GM18519 (cell line): ENCODE results near the gene TMEM97.
"Not testable (repeated sequence)": the region's sequence is repeated elsewhere in the genome, so short reads cannot be mapped to it uniquely, and the experiment has no call there.

Experiments
- ATAC-seq: cut with Tn5 transposase; IDR thresholded peaks from one replicate; pipeline ENCODE4 v1.9.1; 2021; ENCODE audit warnings: mild to moderate bottlenecking, moderate library complexity; ENCODE audit not compliant: unreplicated experiment, low FRiP score

The TMEM97 gene

GRCh38 chr17:28318759-28319597 is at the start of gene TMEM97:
Gene TMEM97 (plus strand): TSS chr17:28319200. CDS start chr17:28319240, 40 bp downstream.
- peak; percentile 85 for ATAC-seq

- no peak for ATAC-seq
These were observed 48.9 kb upstream of the TMEM97 start for GRCh38 chr17:28270055-28270454.

GRCh38 chr17:28270926-28271325 is 48.1 kb upstream of the TMEM97 start:
- ATAC-seq, result no peak

GRCh38 chr17:28271431-28271830 is 47.6 kb upstream of the TMEM97 start:
- no peak for ATAC-seq

- no peak for ATAC-seq
These were observed 46.8 kb upstream of the TMEM97 start for GRCh38 chr17:28272166-28272565.

- not testable (repeated sequence) for ATAC-seq
These were observed 45.7 kb upstream of the TMEM97 start for GRCh38 chr17:28273341-28273740.

GRCh38 chr17:28274591-28275265 is 44.3 kb upstream of the TMEM97 start:
- ATAC-seq, result no peak

- ATAC-seq, result no peak
These were observed 43.0 kb upstream of the TMEM97 start for GRCh38 chr17:28276011-28276410.

GRCh38 chr17:28279411-28279810 is 39.6 kb upstream of the TMEM97 start:
- no peak for ATAC-seq

DNA sequence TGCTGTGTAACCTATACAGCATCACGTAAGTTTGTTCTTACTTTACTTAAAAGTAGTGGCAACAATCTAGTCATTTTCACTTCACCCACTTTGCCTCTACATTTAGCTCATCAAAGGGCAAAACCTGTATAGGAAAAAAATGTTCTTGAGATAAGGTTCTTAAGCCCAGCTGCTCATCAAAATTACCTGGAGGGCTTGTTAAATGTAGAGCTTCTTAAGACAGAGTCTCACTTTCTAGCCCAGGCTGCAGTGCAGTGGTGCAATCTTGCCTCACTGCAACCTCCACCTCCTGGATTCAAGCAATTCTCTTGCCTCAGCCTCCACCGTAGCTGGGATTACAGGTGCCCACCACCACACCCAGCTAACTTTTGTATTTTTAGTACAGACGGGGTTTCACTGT is 38.2 kb upstream of the TMEM97 start:
- no peak for ATAC-seq

- ATAC-seq, result no peak
These were observed 36.4 kb upstream of the TMEM97 start for GRCh38 chr17:28282596-28282995.

DNA sequence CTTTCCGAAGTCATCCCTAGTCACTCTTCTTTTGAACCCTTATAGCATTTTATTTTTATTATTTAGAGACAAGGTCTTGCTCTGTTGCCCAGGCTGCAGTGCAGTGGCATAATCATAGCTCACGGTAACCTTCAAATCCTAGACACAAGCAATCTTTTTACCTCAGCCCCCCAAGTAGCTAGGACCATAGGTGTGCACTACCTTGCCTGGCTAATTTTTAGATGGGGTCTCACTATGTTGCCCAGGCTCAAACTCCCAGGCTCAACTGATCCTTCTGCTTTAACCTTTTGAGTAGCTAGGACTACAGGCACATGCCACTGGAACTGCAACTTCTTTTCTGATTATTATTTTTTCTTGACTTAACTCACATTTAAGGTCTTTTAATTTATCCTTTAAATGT is 33.0 kb upstream of the TMEM97 start:
- ATAC-seq, result no peak

GRCh38 chr17:28290703-28291102 is 28.3 kb upstream of the TMEM97 start:
- no peak for ATAC-seq

- no peak for ATAC-seq
These were observed 27.1 kb upstream of the TMEM97 start for GRCh38 chr17:28291780-28292330.

- not testable (repeated sequence) for ATAC-seq
These were observed 26.1 kb upstream of the TMEM97 start for GRCh38 chr17:28292878-28293277.

GRCh38 chr17:28293994-28294393 is 25.0 kb upstream of the TMEM97 start:
- no peak for ATAC-seq

DNA sequence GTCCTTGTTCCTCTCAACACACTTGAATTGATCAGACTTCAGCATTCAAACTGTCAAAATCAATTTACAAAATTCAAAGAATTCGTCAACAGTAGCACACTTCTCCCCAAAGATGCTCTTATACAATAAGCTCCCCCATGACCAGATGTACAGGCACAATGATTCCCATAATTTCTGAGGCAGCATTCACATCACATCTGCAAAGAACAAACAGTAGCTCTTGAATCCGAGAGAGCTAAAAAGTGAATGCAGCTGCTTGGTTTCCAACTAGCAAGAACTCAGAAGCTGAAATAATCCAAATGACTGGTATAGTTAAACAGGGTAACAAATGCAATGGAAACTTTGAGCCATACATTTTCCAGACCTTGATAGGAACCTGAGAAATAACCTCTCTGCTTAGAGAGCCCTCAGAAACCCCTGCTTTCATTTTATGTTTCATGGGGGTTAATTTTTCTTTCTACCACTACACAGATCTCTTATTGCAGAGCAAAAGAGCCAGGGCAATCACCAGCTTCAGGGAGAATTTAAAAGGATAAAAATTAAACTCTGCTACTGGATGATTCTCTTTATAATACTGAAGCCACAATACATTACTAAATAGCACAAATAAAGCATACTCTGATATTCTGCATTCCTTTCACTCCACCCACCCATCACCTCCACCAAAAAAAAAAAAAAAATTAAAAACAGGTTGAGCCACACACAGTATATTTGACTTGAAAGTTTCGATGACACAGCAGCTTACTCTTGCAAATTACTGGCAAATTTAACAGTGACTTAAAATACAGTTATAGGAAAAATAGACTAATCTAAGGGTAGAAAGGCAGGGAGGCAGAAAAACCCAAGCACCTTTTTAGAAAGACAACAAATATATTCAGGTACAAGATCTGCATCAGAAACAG is 23.1 kb upstream of the TMEM97 start:
- ATAC-seq, result no peak

DNA sequence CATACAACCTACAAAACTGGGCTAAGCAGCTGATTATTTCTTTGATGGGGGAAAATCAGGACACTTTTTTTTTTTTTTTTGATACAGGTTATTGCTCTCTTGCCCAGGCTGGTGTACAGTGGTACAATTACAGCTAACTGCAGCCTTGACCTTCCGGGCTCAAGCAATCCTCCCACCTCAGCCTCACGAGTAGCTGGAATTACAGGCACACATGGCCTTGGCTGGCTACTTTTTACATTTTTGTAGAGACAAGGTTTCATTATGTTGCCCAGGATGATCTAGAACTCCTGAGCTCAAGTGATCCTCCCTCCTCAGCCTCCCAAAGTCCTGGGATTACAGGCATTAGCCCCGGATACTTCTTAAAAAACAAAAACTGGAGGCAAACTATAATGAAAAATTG is 20.6 kb upstream of the TMEM97 start:
- no peak for ATAC-seq

DNA sequence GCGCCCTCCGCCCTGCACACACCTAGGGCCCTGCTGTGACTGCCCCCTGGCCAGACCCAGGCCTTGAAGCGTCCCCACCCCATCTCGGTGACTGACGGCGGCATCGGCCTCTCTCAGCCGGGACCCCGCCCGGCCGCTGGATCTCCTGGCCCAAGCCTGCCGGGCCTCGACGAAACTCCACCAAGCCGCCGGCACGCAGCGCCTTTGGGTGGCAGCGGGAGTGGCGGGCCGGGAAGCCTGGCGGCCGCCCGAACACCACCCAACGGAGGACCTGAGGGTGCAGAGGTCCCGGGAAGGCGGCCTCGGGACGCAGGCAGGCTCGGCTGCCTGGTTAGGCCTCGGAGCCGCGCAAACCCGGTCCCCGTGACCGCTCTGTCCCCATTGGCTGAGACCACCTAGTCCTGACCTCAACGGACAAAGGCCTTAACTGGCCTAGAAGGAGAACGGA is 12.0 kb upstream of the TMEM97 start:
- no peak for ATAC-seq

- no peak for ATAC-seq
These were observed 5.2 kb upstream of the TMEM97 start for GRCh38 chr17:28313841-28314240.
